K562 (cell line): ENCODE measurements around the gene ZNF891. TPM values are rescaled to one million over a fixed set of nuclear protein-coding genes. Genes with fewer than 3 reads are reported as not detected.

ENCODE experiments used
- ATAC-seq: fragments of 200-7000 bp; cut with Tn5 transposase; 3 replicates; pipeline ENCODE4 v1.9.1; 2020; ENCODE audit warnings: moderate library complexity
- BruUV-seq: library from RNA; stranded (reverse); fragments of 400-500 nt; replicated peaks from 2 replicates; lab custom pipeline; 2021; lab: Mats Ljungman, UMichigan
- CTCF ChIA-PET: fragments of 300-600 bp; formaldehyde crosslinking; extraction: SDS; loops from one replicate; lab custom pipeline; 2021; ENCODE audit warnings: low intra/inter-chr PET ratio; lab: Yijun Ruan, JAX
- POLR2A ChIA-PET: fragments of 300-600, 350-650 bp; sonication (Branson Sonifier 250); formaldehyde crosslinking; extraction: SDS; loops from one replicate; lab custom pipeline; 2021; ENCODE audit warnings: antibody characterized with exemption, inconsistent platforms; lab: Yijun Ruan, JAX
- DNase-seq, 4 experiments: peaks; one replicate each; pipeline versions ENCODE4 v3.0.0 to v3.0.0-alpha.2; 2011 to 2018; ENCODE audit warnings: low spot score in 3 of 4, mixed read lengths in 3 of 4; ENCODE audit errors: extremely low read depth in 1 of 4
- FAIRE-seq: peaks from 2 replicates; lab custom pipeline; 2011; peaks lifted over from hg19 to GRCh38; lab: Jason Lieb, UNC
- H2AFZ ChIP-seq: 2 replicates; pipeline ENCODE4 v1.6.0; 2011; ENCODE audit warnings: low read depth, low read length, control low read depth, inconsistent platforms
- H3K27ac ChIP-seq: fragments of 200-600 bp; 3 replicates; pipeline ENCODE4 v1.8.0; 2011; ENCODE audit warnings: low read depth, mild to moderate bottlenecking, control low read depth, inconsistent platforms, low read length, moderate library complexity, mixed read lengths; ENCODE audit errors: extremely low read depth
- H3K27me3 ChIP-seq, 2 experiments: fragments of 300-600 bp in 1 of 2; 2 replicates in 1 of 2; 3 replicates in 1 of 2; pipeline versions ENCODE4 v1.6.0 to v1.8.0; 2011; ENCODE audit warnings: inconsistent platforms in 2 of 2, low read length in 2 of 2, mild to moderate bottlenecking in 1 of 2, mixed read lengths in 1 of 2, moderate library complexity in 1 of 2; ENCODE audit not compliant: control insufficient read depth in 2 of 2, insufficient read depth in 2 of 2
- H3K36me3 ChIP-seq: fragments of 300-600 bp; 3 replicates; pipeline ENCODE4 v1.8.0; 2011; ENCODE audit warnings: mild to moderate bottlenecking, low read length, inconsistent platforms; ENCODE audit not compliant: control insufficient read depth, insufficient read depth
- H3K4me1 ChIP-seq, 2 experiments: fragments of 200-600 bp in 1 of 2; replicated peaks in 1 of 2; 2 replicates in 1 of 2; 3 replicates in 1 of 2; pipeline versions ENCODE4 v1.5.1 to v1.8.0; 2011; ENCODE audit warnings: inconsistent platforms in 2 of 2, low read length in 2 of 2, mild to moderate bottlenecking in 1 of 2, mixed read lengths in 1 of 2, moderate library complexity in 1 of 2; ENCODE audit not compliant: control insufficient read depth in 2 of 2, insufficient read depth in 2 of 2
- H3K4me2 ChIP-seq: 2 replicates; pipeline ENCODE4 v1.6.1; 2011; ENCODE audit warnings: low read length, control low read depth, inconsistent platforms, mixed read lengths; ENCODE audit not compliant: insufficient read depth
- H3K4me3 ChIP-seq: fragments of 200-600 bp; sonication (generic), shearing (Covaris generic); 2 replicates; pipeline ENCODE4 v1.5.1; 2016; ENCODE audit warnings: control low read depth, inconsistent platforms
- H3K79me2 ChIP-seq: fragments of 200-600 bp; 3 replicates; pipeline ENCODE4 v1.8.0; 2011; ENCODE audit warnings: low read length, inconsistent platforms; ENCODE audit not compliant: control insufficient read depth, insufficient read depth
- H3K9ac ChIP-seq, 2 experiments: 2 replicates each; pipeline versions ENCODE4 v1.6.0 to v1.6.1; 2011; ENCODE audit warnings: low read depth in 2 of 2, low read length in 2 of 2, control low read depth in 1 of 2, inconsistent platforms in 1 of 2, mild to moderate bottlenecking in 1 of 2, mixed read lengths in 1 of 2; ENCODE audit not compliant: insufficient read depth in 1 of 2
- H3K9me1 ChIP-seq: one replicate; pipeline ENCODE4 v1.6.0; 2011; ENCODE audit warnings: inconsistent platforms, mild to moderate bottlenecking, low read length, moderate library complexity; ENCODE audit not compliant: control insufficient read depth, insufficient read depth
- H3K9me3 ChIP-seq: replicated peaks from 2 replicates; pipeline ENCODE4 v1.5.1; 2011; ENCODE audit warnings: low read depth, low read length, inconsistent platforms; ENCODE audit not compliant: control insufficient read depth, insufficient read depth
- H4K20me1 ChIP-seq: replicated peaks from 2 replicates; pipeline ENCODE4 v1.6.1; 2011; ENCODE audit warnings: low read length, inconsistent platforms, mixed read lengths; ENCODE audit not compliant: control insufficient read depth, insufficient read depth
- ATF1 ChIP-seq, 2 experiments: fragments of 450-650 bp in 1 of 2; IDR thresholded peaks; 2 replicates each; pipeline ENCODE4 v1.6.1; 2016; ENCODE audit warnings: missing compliant biosample characterization in 1 of 2, missing genetic modification characterization in 1 of 2
- CCAR2 ChIP-seq: fragments of 200-400 bp; formaldehyde crosslinking; IDR thresholded peaks from 2 replicates; pipeline ENCODE4 v1.6.1; 2017; ENCODE audit warnings: mild to moderate bottlenecking, low read depth, low read length
- COPS2 ChIP-seq: fragments of 450-650 bp; conservative IDR thresholded peaks from 2 replicates; pipeline ENCODE4 v1.6.1; 2016; ENCODE audit warnings: mild to moderate bottlenecking, moderate library complexity
- ELK1 ChIP-seq: sonication (generic); formaldehyde crosslinking; IDR thresholded peaks from 2 replicates; pipeline ENCODE4 v1.8.1; 2022; ENCODE audit warnings: missing genetic modification reagents
- ESRRB ChIP-seq: fragments of 250-450 bp; sonication (Bioruptor Pico); IDR thresholded peaks from 2 replicates; pipeline ENCODE4 v1.5.0; 2020; ENCODE audit warnings: mild to moderate bottlenecking, moderate library complexity, borderline replicate concordance
- FOXA3 ChIP-seq, 2 experiments: fragments of 450-650 bp in 1 of 2; sonication (generic) in 1 of 2; formaldehyde crosslinking; IDR thresholded peaks in 1 of 2; conservative IDR thresholded peaks in 1 of 2; 2 replicates each; pipeline versions ENCODE4 v1.4.0 to v1.8.0; 2020 to 2022; ENCODE audit warnings: mild to moderate bottlenecking in 2 of 2, missing genetic modification reagents in 1 of 2
- HDAC6 ChIP-seq: IDR thresholded peaks from 2 replicates; pipeline ENCODE4 v1.6.1; 2012; ENCODE audit warnings: low read depth, mild to moderate bottlenecking, control low read depth, inconsistent platforms, low read length, moderate library complexity
- HEY1 ChIP-seq: fragments of 250-450 bp; sonication (Bioruptor Pico); IDR thresholded peaks from 2 replicates; pipeline ENCODE4 v1.5.0; 2020; ENCODE audit warnings: mild to moderate bottlenecking, moderate library complexity, borderline replicate concordance
- HSF4 ChIP-seq: fragments of 250-450 bp; sonication (Bioruptor Pico); IDR thresholded peaks from 2 replicates; pipeline ENCODE4 v2.1.2; 2022; ENCODE audit warnings: mild to moderate bottlenecking, moderate library complexity, borderline replicate concordance
- NELFE ChIP-seq: IDR thresholded peaks from 2 replicates; pipeline ENCODE4 v1.6.1; 2011; ENCODE audit warnings: mild to moderate bottlenecking; ENCODE audit not compliant: insufficient read depth, insufficient read length
- NFIX ChIP-seq: fragments of 250-450 bp; sonication (Bioruptor Pico); IDR thresholded peaks from 2 replicates; pipeline ENCODE4 v1.4.0; 2020; ENCODE audit warnings: low read depth, mild to moderate bottlenecking, moderate library complexity
- NR0B1 ChIP-seq: fragments of 450-650 bp; IDR thresholded peaks from one replicate; pipeline ENCODE4 v1.6.1; 2018; ENCODE audit warnings: mild to moderate bottlenecking, moderate library complexity; ENCODE audit not compliant: partially characterized antibody
- NRF1 ChIP-seq, 2 experiments: fragments of 450-650 bp; IDR thresholded peaks in 1 of 2; conservative IDR thresholded peaks in 1 of 2; 2 replicates each; pipeline ENCODE4 v1.6.1; 2014; ENCODE audit warnings: mild to moderate bottlenecking in 2 of 2
- PTTG1 ChIP-seq: fragments of 450-650 bp; IDR thresholded peaks from 2 replicates; pipeline ENCODE4 v1.6.1; 2016; ENCODE audit warnings: low read depth, mild to moderate bottlenecking, missing genetic modification characterization, missing compliant biosample characterization
- ZBTB43 ChIP-seq: sonication (generic); formaldehyde crosslinking; IDR thresholded peaks from 2 replicates; pipeline ENCODE4 v1.8.0; 2023; ENCODE audit warnings: mild to moderate bottlenecking, missing genetic modification reagents
- ZNF398 ChIP-seq: fragments of 250-450 bp; sonication (Bioruptor Pico); IDR thresholded peaks from 2 replicates; pipeline ENCODE4 v1.8.0; 2021; ENCODE audit warnings: moderate library complexity, mild to moderate bottlenecking, inconsistent platforms
- ZNF584 ChIP-seq: fragments of 200-800 bp; sonication (Bioruptor generic); IDR thresholded peaks from 2 replicates; pipeline ENCODE4 v1.6.1; 2016; ENCODE audit warnings: low read depth, mild to moderate bottlenecking, missing genetic modification characterization, missing compliant biosample characterization
- WGBS: fragments of 100-300 bp; shearing (Covaris generic); methylation state at CpG from one replicate; pipeline ENCODE4 v1.1.6; 2016; ENCODE audit warnings: low coverage, mixed read lengths; ENCODE audit not compliant: insufficient coverage; ENCODE audit errors: missing lambda C conversion rate; 5-methylcytosine and 5-hydroxymethylcytosine counted together
- in situ Hi-C: fragments of 300-500 bp; cut with MboI; formaldehyde crosslinking; loops from 4 replicates; pipeline ENCODE4 v1.15.0; 2018; ENCODE audit warnings: inconsistent platforms, mixed read lengths
- intact Hi-C: fragments of 100-400 bp; cut with micrococcal nuclease; formaldehyde crosslinking; loops from 2 replicates; pipeline ENCODE4 v1.14.2; 2022
- polyA plus RNA-seq, 8 experiments: library from polyadenylated mRNA; depleted of rRNA in 4 of 8; stranded (reverse) in 5 of 8; unstranded in 3 of 8; fragments of >200 nt; fragmentation: Nextera tagmentation in 2 of 8; fragmentation: Illumina TruSeq in 1 of 8; extraction: Ambion mirVana in 2 of 8; extraction: Trizol in 1 of 8; gene quantifications; 2 replicates each; pipeline versions ENCODE4 v1.2.1 to v1.2.3, GENCODE V29; 2011 to 2014; ENCODE audit warnings: inconsistent platforms in 1 of 8, missing spikeins in 1 of 8
- total RNA-seq, 7 experiments: library from RNA; depleted of rRNA in 6 of 7; stranded (reverse); fragments of >200 nt in 6 of 7; fragmentation: Illumina TruSeq in 2 of 7; extraction: Trizol in 2 of 7; gene quantifications; 2 replicates each; pipeline versions ENCODE4 v1.2.1 to v1.2.3, GENCODE V29; 2011 to 2021; ENCODE audit warnings: low replicate concordance in 1 of 7

ZNF891 gene
- total and polyA plus RNA-seq, 9 of the 15 experiments (the other 6 are each of a cell fraction or from before 2014, with no cell fraction given): 0.41 to 2.0 (median 1.3) TPM

GRCh38 chr12:133080026-133080367 lies 50.1 kb downstream of the ZNF891 start:
- FAIRE-seq: peak; percentile 96
- peak; percentile 77 to 96 (median 82) for DNase-seq
- ATAC-seq: peak; percentile 94
- peak overlapping the region; percentile 99 for H3K27ac ChIP-seq
- peaks cover 5 to 10% of the 10 kb centered on the region in 2 experiments; a peak in 3 of 5 replicates for H3K4me1 ChIP-seq
- H3K9me1 ChIP-seq: no peaks in the 10 kb centered on the region
- H3K9me3 ChIP-seq: peaks cover 22% of the 10 kb centered on the region
- peak overlapping the region; percentile 91 for H3K4me3 ChIP-seq
- in situ Hi-C loops: no loop called here
- H3K36me3 ChIP-seq: peaks cover 14% of the 10 kb centered on the region; the same call in 2 of the 3 replicates
- no TSS peak for BruUV-seq
- peak overlapping the region; percentile 87 to 93 for H3K9ac ChIP-seq
- intact Hi-C loops: loop anchor here (1.0 kb wide), 4 partner anchors 43 to 101 kb away; partner anchors contain the start of genes ZNF10, ZNF26, ZNF268 and ZNF84
- ChIA-PET CTCF (no interaction called here), POLR2A (interaction anchor here (0.7 to 1.0 kb wide), 8 partner anchors 8 to 128 kb away, joined by 3 to 5 read pairs (median 3); partner anchors contain the start of genes ZNF10, ZNF26, ZNF268 and ZNF891)
- peak overlapping the region; percentile 84 for H2AFZ ChIP-seq
- no peaks in the 10 kb centered on the region for H4K20me1 ChIP-seq
- peaks cover 8% of the 10 kb centered on the region for H3K79me2 ChIP-seq
- no peaks in the 10 kb centered on the region for H3K27me3 ChIP-seq
- H3K4me2 ChIP-seq: peak overlapping the region; percentile 75
- WGBS: under 1% methylated on average over 22 of the region's 22 CpGs
- TF ChIP-seq ZNF584 (no peak), COPS2 (no peak), ZBTB43 (CRISPR knock-in tag) (no peak), NELFE (no peak), PTTG1 (no peak), ATF1 (CRISPR knock-in tag; IDR thresholded peaks at IDR 0.05) (peak; percentile 79), ATF1 (tag; IDR thresholded peaks at IDR 0.05) (peak; percentile 98), HDAC6 (no peak), CCAR2 (no peak), HEY1 (CRISPR knock-in tag) (no peak), ESRRB (CRISPR knock-in tag) (no peak), NR0B1 (no peak), NFIX (CRISPR knock-in tag) (no peak), NRF1 (conservative IDR thresholded peaks at IDR 0.05 in 1 of 2, IDR thresholded peaks at IDR 0.05 in 1 of 2) (peak; percentile 86 to 89), FOXA3 (CRISPR knock-in tag; conservative IDR thresholded peaks at IDR 0.05 in 1 of 2, IDR thresholded peaks at IDR 0.05 in 1 of 2) (no peak), ZNF398 (CRISPR knock-in tag) (no peak), HSF4 (CRISPR knock-in tag) (no peak), ELK1 (CRISPR knock-in tag) (no peak)
